RWPE1 (cell line): ENCODE data around the gene NAALADL2.

Source experiments
- CTCF ChIA-PET: fragments of 350-600 bp; sonication (Branson Sonifier 250); formaldehyde crosslinking; extraction: SDS; loops from one replicate; lab custom pipeline; 2021; lab: Yijun Ruan, JAX
- POLR2A ChIA-PET: fragments of 400-600 bp; formaldehyde crosslinking; extraction: SDS; loops from one replicate; lab custom pipeline; 2020; ENCODE audit warnings: antibody characterized with exemption; ENCODE audit not compliant: low non-redundant PET; lab: Yijun Ruan, JAX
- DNase-seq: peaks from one replicate; pipeline ENCODE4 v3.0.0; 2012; ENCODE audit warnings: low spot score
- H3K27ac ChIP-seq: fragments of 450-650 bp; 2 replicates; pipeline ENCODE4 v1.5.1; 2017
- TF ChIP-seq, protein P1 (sequence below): fragments of 450-650 bp; conservative IDR thresholded peaks from 2 replicates; pipeline ENCODE4 v1.5.1; 2017; ENCODE audit warnings: low read depth, mild to moderate bottlenecking

NAALADL2 gene

DNA sequence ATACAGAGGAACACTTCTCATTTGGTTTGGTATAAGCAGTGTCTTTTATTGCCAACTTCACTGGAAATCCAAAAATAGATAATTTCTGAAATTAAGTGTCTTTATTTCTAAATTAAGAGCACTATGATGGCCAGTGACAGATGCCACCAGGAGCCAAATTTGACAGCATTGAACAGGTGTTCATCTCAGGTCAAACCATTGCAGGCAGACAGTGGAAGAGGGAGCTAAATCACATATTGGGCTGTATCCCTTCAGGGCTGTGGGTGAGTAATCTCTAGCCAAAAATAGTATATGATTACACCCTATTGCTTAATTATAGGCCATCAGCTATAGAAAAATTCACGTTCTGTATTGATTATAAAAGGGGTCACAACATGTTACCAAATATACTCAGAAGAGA is 457.7 kb downstream of the NAALADL2 start:
- no peak for DNase-seq
- H3K27ac ChIP-seq, result no peak overlapping the region
- ChIA-PET CTCF (no interaction called here), POLR2A (no interaction called here)
- TF ChIP-seq, protein P1, sequence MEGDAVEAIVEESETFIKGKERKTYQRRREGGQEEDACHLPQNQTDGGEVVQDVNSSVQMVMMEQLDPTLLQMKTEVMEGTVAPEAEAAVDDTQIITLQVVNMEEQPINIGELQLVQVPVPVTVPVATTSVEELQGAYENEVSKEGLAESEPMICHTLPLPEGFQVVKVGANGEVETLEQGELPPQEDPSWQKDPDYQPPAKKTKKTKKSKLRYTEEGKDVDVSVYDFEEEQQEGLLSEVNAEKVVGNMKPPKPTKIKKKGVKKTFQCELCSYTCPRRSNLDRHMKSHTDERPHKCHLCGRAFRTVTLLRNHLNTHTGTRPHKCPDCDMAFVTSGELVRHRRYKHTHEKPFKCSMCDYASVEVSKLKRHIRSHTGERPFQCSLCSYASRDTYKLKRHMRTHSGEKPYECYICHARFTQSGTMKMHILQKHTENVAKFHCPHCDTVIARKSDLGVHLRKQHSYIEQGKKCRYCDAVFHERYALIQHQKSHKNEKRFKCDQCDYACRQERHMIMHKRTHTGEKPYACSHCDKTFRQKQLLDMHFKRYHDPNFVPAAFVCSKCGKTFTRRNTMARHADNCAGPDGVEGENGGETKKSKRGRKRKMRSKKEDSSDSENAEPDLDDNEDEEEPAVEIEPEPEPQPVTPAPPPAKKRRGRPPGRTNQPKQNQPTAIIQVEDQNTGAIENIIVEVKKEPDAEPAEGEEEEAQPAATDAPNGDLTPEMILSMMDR, result no peak

DNA sequence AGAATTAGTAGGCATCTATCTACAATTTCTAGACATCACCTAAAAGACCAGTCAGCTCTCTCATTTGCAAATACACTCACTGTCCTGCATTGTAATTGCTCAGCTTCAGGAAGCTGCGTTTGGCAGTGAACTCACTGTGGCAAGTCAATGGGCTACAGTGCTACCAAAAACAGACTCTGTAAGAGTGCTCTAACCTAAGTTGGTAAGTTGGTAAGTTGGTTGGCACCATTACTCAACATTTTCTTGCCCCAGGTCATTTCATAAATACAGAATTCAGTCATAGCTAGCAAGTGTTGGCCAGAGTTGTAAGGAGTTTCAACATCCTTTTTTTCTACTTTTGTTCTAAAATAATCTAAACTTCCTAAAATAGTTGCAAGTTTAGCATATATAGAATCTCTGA is 466.3 kb downstream of the NAALADL2 start:
- CTCF ChIA-PET, result interaction anchor here (0.6 to 1.0 kb wide), 2 partner anchors 130 to 169 kb away, joined by 3 to 5 read pairs; no protein-coding TSS in a partner anchor
- DNase-seq, result no peak
- TF ChIP-seq, protein P1, result no peak
- H3K27ac ChIP-seq, result no peak overlapping the region
- POLR2A ChIA-PET, result no interaction called here

DNA sequence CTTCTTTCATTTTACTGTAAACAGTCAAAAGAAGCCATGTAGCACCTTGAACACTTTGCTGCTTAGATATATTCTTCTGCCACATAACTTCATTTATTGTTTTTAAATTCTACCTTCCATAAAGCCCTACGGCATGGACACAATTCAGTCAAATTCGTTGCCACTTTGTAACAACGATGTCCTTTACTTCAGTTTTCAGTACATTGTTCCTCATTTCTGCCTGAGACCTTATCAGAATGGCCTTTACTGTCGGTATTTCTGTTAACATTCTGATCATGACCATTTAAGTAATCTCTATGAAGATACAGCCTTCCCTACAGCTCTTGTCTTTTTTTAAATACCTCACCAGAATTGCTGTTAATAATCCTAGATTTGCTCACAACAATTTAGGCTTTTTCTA is 466.9 kb downstream of the NAALADL2 start:
- TF ChIP-seq, protein P1, result no peak
- CTCF ChIA-PET, result interaction anchor here (0.6 kb wide), 1 partner anchor 127 kb away, joined by 5 read pairs; no protein-coding TSS in a partner anchor
- no peak overlapping the region for H3K27ac ChIP-seq
- DNase-seq, result no peak
- POLR2A ChIA-PET, result no interaction called here

- ChIA-PET POLR2A (no interaction called here), CTCF (interaction anchor here (0.6 kb wide), 1 partner anchor 26 kb away, joined by 3 read pairs; no protein-coding TSS in a partner anchor)
- DNase-seq, result no peak
- TF ChIP-seq, protein P1, result no peak
- H3K27ac ChIP-seq, result no peak overlapping the region
Observed at GRCh38 chr3:175329373-175329772, 470.2 kb downstream of the NAALADL2 start.

GRCh38 chr3:175335229-175335628 is 476.1 kb downstream of the NAALADL2 start:
- CTCF ChIA-PET, result no interaction called here
- H3K27ac ChIP-seq, result no peak overlapping the region
- TF ChIP-seq, protein P1, result no peak
- no peak for DNase-seq
- POLR2A ChIA-PET, result no interaction called here

DNA sequence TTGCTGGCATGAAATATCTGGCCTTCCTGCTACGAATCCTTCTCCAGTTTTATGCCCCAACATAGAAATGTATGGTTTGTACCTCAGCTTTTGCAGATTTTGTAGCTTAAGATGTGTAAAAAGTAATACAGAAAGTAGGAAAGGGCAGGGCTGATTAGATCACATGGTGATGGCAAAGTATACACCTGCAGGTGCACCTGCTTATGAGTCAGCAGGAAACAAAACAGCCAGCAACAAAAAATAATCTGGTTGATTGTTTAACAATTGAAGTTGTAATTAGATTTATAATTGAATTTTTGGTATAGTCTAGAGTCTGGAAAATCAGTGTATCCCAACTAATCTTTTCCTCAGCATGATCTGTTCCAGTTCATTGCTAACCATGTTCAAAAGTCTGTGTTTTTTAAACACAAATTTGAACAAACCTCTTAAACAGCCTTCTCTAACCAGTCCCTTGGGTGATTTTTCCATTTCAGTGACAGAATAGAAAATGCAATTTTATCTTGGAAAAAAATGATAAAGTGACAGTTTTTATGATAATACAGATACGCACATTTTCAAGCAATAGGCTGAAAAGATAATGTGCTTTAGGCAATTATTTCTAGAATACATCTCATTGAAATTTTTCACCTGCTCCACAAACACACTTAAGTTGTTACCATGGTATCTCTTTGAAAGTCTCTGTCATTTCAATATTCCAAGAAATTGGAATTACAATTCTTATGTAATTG is 477.4 kb downstream of the NAALADL2 start:
- ChIA-PET CTCF (no interaction called here), POLR2A (no interaction called here)
- TF ChIP-seq, protein P1, result no peak
- H3K27ac ChIP-seq, result no peak overlapping the region
- no peak for DNase-seq
